Hindlimb muscle (tissue), 1 donor: ENCODE data around the gene RGL2. TPM values are rescaled to one million over a fixed set of nuclear protein-coding genes. Genes with fewer than 3 reads are reported as not detected.

Experiments used
- DNase-seq: peaks from one replicate; pipeline ENCODE4 v3.0.0-alpha.2; 2013
- polyA plus RNA-seq: library from polyadenylated mRNA; unstranded; fragments of 120-200 nt; gene quantifications from one replicate; pipeline ENCODE4 v1.2.1, GENCODE V29; 2013; ENCODE audit not compliant: insufficient read length

The RGL2 gene
- polyA plus RNA-seq, 1 donor, result 63.4 TPM

GRCh38 chr6:33316603-33317418 is 18.1 kb upstream of the RGL2 start:
- no peak for DNase-seq

GRCh38 chr6:33315793-33316602 is 17.3 kb upstream of the RGL2 start:
- no peak for DNase-seq

- DNase-seq, result no peak
Observed at GRCh38 chr6:33314943-33315792, 16.4 kb upstream of the RGL2 start.

- peak; percentile 77 for DNase-seq
Observed at GRCh38 chr6:33314515-33314942, 15.8 kb upstream of the RGL2 start.

- peak; percentile 75 for DNase-seq
Observed at GRCh38 chr6:33313709-33314514, 15.2 kb upstream of the RGL2 start, which contains the start of gene TAPBP. TSS of gene TAPBP (minus strand) at chr6:33314078. CDS start at chr6:33314041, 37 bp downstream.

GRCh38 chr6:33313105-33313708 is 14.5 kb upstream of the RGL2 start:
- DNase-seq, result peak; percentile 57

GRCh38 chr6:33312361-33313104 is 13.8 kb upstream of the RGL2 start:
- peak; percentile 68 for DNase-seq

- DNase-seq, result no peak
Observed at GRCh38 chr6:33306356-33306755, 7.6 kb upstream of the RGL2 start.

GRCh38 chr6:33305052-33305451 is 6.3 kb upstream of the RGL2 start:
- DNase-seq, result no peak

GRCh38 chr6:33304216-33304615 is 5.5 kb upstream of the RGL2 start:
- DNase-seq, result no peak

GRCh38 chr6:33301877-33302276 is 3.1 kb upstream of the RGL2 start:
- DNase-seq, result no peak

GRCh38 chr6:33299237-33299944 is 649 bp upstream of the RGL2 start:
- DNase-seq, result peak; percentile 94

- DNase-seq, result peak; percentile 83
Observed at GRCh38 chr6:33297956-33298772, 578 bp downstream of the RGL2 start.

- no peak for DNase-seq
Observed at GRCh38 chr6:33297406-33297955, 1.3 kb downstream of the RGL2 start.

- DNase-seq, result no peak
Observed at GRCh38 chr6:33296797-33297405, 1.8 kb downstream of the RGL2 start.

GRCh38 chr6:33295621-33296369 is 2.9 kb downstream of the RGL2 start:
- no peak for DNase-seq

GRCh38 chr6:33294086-33294823 is 4.5 kb downstream of the RGL2 start:
- no peak for DNase-seq
